Gastroesophageal sphincter (tissue), 4 donors: ENCODE data around the gene CCDC187. TPM values are rescaled to one million over a fixed set of nuclear protein-coding genes. Genes with fewer than 3 reads are reported as not detected.

Source experiments
- ATAC-seq: fragments of 150-250 bp; one replicate; pipeline ENCODE4 v1.9.1; 2016; ENCODE audit warnings: mild to moderate bottlenecking, moderate library complexity
- H3K27ac ChIP-seq, 4 donors: fragments of 200-600 bp; sonication (generic) in 3 of 4; 1 replicate in 3 of 4; 2 replicates in 1 of 4; pipeline ENCODE4 v1.5.1; 2016 to 2019
- H3K27me3 ChIP-seq: fragments of 200-600 bp; sonication (generic); one replicate; pipeline ENCODE4 v1.5.1; 2019
- H3K36me3 ChIP-seq, 2 donors: fragments of 200-600 bp; sonication (generic); one replicate each; pipeline ENCODE4 v1.5.1; 2019; ENCODE audit warnings: control low read depth in 1 of 2
- H3K4me1 ChIP-seq, 3 donors: fragments of 200-600 bp; sonication (generic); 1 replicate in 2 of 3; 2 replicates in 1 of 3; pipeline ENCODE4 v1.5.1; 2016 to 2019; ENCODE audit warnings: control low read depth in 2 of 3
- H3K4me3 ChIP-seq, 2 donors: fragments of 200-600 bp; sonication (generic); one replicate each; pipeline ENCODE4 v1.5.1; 2019; ENCODE audit warnings: mild to moderate bottlenecking in 1 of 2, moderate library complexity in 1 of 2
- H3K9me3 ChIP-seq, 3 donors: fragments of 200-600 bp; sonication (generic); one replicate each; pipeline ENCODE4 v1.5.1; 2017 to 2019; ENCODE audit warnings: control low read depth in 2 of 3
- CTCF ChIP-seq, 4 experiments: fragments of 200-600 bp in 2 of 4; fragments of 450-650 bp in 2 of 4; sonication (generic) in 1 of 4; IDR thresholded peaks; one replicate each; pipeline ENCODE4 v1.5.1; 2017 to 2019; ENCODE audit warnings: antibody characterized with exemption in 4 of 4, mild to moderate bottlenecking in 2 of 4, moderate library complexity in 2 of 4
- EP300 ChIP-seq: sonication (generic); formaldehyde crosslinking; IDR thresholded peaks from one replicate; pipeline ENCODE4 v1.6.1; 2017; ENCODE audit warnings: antibody characterized with exemption, mild to moderate bottlenecking
- POLR2A ChIP-seq, 2 donors: fragments of 450-650 bp; IDR thresholded peaks; one replicate each; pipeline ENCODE4 v1.6.1; 2017; ENCODE audit warnings: antibody characterized with exemption in 2 of 2, mild to moderate bottlenecking in 2 of 2, moderate library complexity in 1 of 2
- POLR2AphosphoS5 ChIP-seq: sonication (generic); formaldehyde crosslinking; IDR thresholded peaks from one replicate; pipeline ENCODE4 v1.6.1; 2017; ENCODE audit warnings: antibody characterized with exemption
- WGBS, 2 donors: methylation state at CpG; one replicate each; pipeline ENCODE4 v1.1.5; 2018; ENCODE audit warnings: low coverage in 1 of 2; 5-methylcytosine and 5-hydroxymethylcytosine counted together
- total RNA-seq, 4 donors: library from RNA; depleted of rRNA; stranded (reverse); fragments of >200 nt; gene quantifications; one replicate each; pipeline ENCODE4 v1.1.0, GENCODE V29; 2016

Gene CCDC187
- total RNA-seq, 4 donors from 2014 or later, result not detected

- Histone ChIP-seq H3K9me3 (no peaks in the 10 kb centered on the region), H3K4me1 (no peaks in the 10 kb centered on the region), H3K27me3 (peaks cover 75% of the 10 kb centered on the region), H3K36me3 (no peaks in the 10 kb centered on the region), H3K4me3 (no peak overlapping the region), H3K27ac (no peak overlapping the region)
- no peak for ATAC-seq
- no CpG with 5 or more reads among the region's 7 CpGs for WGBS, 2 donors
- no peak for TF ChIP-seq CTCF (IDR thresholded peaks at IDR 0.05)
- no peak for TF ChIP-seq POLR2AphosphoS5
- no peak for TF ChIP-seq EP300
- no peak for TF ChIP-seq POLR2A (IDR thresholded peaks at IDR 0.05)
Measured at GRCh38 chr9:136299541-136299940, 4.4 kb downstream of the CCDC187 start.

GRCh38 chr9:136299116-136299515, 4.8 kb downstream of the CCDC187 start:
- no peak for TF ChIP-seq CTCF (IDR thresholded peaks at IDR 0.05)
- no peak for TF ChIP-seq POLR2AphosphoS5
- TF ChIP-seq EP300, result no peak
- TF ChIP-seq POLR2A (IDR thresholded peaks at IDR 0.05), result no peak
- no peak for ATAC-seq

GRCh38 chr9:136297766-136298735, 5.8 kb downstream of the CCDC187 start:
- Histone ChIP-seq H3K27me3 (peaks cover 60% of the 10 kb centered on the region), H3K4me1 (no peaks in the 10 kb centered on the region), H3K27ac (no peak overlapping the region), H3K36me3 (no peaks in the 10 kb centered on the region), H3K4me3 (no peak overlapping the region), H3K9me3 (no peaks in the 10 kb centered on the region)
- 63% methylated on average over 2 of the region's 26 CpGs; no CpG with 5 or more reads in 1 of the 2 donors for WGBS, 2 donors
- ATAC-seq, result no peak
- TF ChIP-seq POLR2A (IDR thresholded peaks at IDR 0.05), result no peak
- no peak for TF ChIP-seq POLR2AphosphoS5
- TF ChIP-seq EP300, result no peak
- TF ChIP-seq CTCF (IDR thresholded peaks at IDR 0.05), result no peak

More at GRCh38 chr9:136299116-136299515, 4.8 kb downstream of the CCDC187 start:
- no peak overlapping the region for H3K4me3 ChIP-seq
- WGBS, 2 donors, result 47 to 74% methylated on average over 3 to 16 of the region's 18 CpGs
- H3K9me3 ChIP-seq, result no peaks in the 10 kb centered on the region
- no peaks in the 10 kb centered on the region for H3K36me3 ChIP-seq
- H3K27ac ChIP-seq, result no peak overlapping the region
- no peaks in the 10 kb centered on the region for H3K4me1 ChIP-seq
- H3K27me3 ChIP-seq, result peaks cover 71% of the 10 kb centered on the region

- WGBS, 2 donors, result no CpG with 5 or more reads among the region's 25 CpGs
- no peak overlapping the region for H3K27ac ChIP-seq
- TF ChIP-seq CTCF (IDR thresholded peaks at IDR 0.05), result no peak
- no peak for TF ChIP-seq POLR2AphosphoS5
- TF ChIP-seq EP300, result no peak
- H3K36me3 ChIP-seq, result no peaks in the 10 kb centered on the region
- no peak overlapping the region for H3K4me3 ChIP-seq
- no peaks in the 10 kb centered on the region for H3K4me1 ChIP-seq
- no peaks in the 10 kb centered on the region for H3K9me3 ChIP-seq
- peaks cover 51% of the 10 kb centered on the region for H3K27me3 ChIP-seq
- ATAC-seq, result no peak
Measured at GRCh38 chr9:136297016-136297691, 6.7 kb downstream of the CCDC187 start.
